NOMO-1 (cell line): ENCODE results near the gene ZNF354C.

Experiments used
- DNase-seq, 2 experiments: peaks; one replicate each; lab custom pipeline; 2025; ENCODE audit not compliant: unreplicated experiment in 2 of 2; lab: John Stamatoyannopoulos, UW

Gene ZNF354C

GRCh38 chr5:179113945-179114641 is 53.9 kb downstream of the ZNF354C start:
- DNase-seq = no peak

GRCh38 chr5:179114756-179115155 is 54.6 kb downstream of the ZNF354C start:
- DNase-seq = no peak

GRCh38 chr5:179115307-179115706 is 55.1 kb downstream of the ZNF354C start:
- DNase-seq = no peak

GRCh38 chr5:179115845-179116524 is 55.8 kb downstream of the ZNF354C start:
- DNase-seq = no peak

- DNase-seq = no peak
Measured at GRCh38 chr5:179118338-179118737, 58.2 kb downstream of the ZNF354C start.

- DNase-seq = no peak
Measured at GRCh38 chr5:179118756-179119414, 58.7 kb downstream of the ZNF354C start.

- DNase-seq = no peak
Measured at GRCh38 chr5:179119415-179120170, 59.4 kb downstream of the ZNF354C start.

GRCh38 chr5:179120421-179120861 is 60.3 kb downstream of the ZNF354C start:
- no peak for DNase-seq

GRCh38 chr5:179120951-179121666 is 60.9 kb downstream of the ZNF354C start:
- no peak for DNase-seq

- no peak for DNase-seq
Measured at GRCh38 chr5:179121667-179122111, 61.5 kb downstream of the ZNF354C start.

GRCh38 chr5:179122411-179123108 is 62.4 kb downstream of the ZNF354C start:
- DNase-seq = no peak

GRCh38 chr5:179123109-179123426 is 62.9 kb downstream of the ZNF354C start:
- DNase-seq = no peak

- no peak for DNase-seq
Measured at GRCh38 chr5:179123491-179124272, 63.5 kb downstream of the ZNF354C start.

GRCh38 chr5:179124273-179124852 is 64.2 kb downstream of the ZNF354C start:
- DNase-seq = no peak

GRCh38 chr5:179124853-179125788 is 64.9 kb downstream of the ZNF354C start:
- no peak for DNase-seq

GRCh38 chr5:179125789-179126505 is 65.8 kb downstream of the ZNF354C start:
- DNase-seq = no peak

- no peak for DNase-seq
Measured at GRCh38 chr5:179126506-179126991, 66.4 kb downstream of the ZNF354C start.
